NCI-H460 (cell line): ENCODE data around the gene LSM4. TPM values are rescaled to one million over a fixed set of nuclear protein-coding genes. Genes with fewer than 3 reads are reported as not detected.

ENCODE experiments used
- DNase-seq: peaks from one replicate; pipeline ENCODE4 v3.0.0-alpha.2; 2016; ENCODE audit warnings: low read depth; ENCODE audit errors: extremely low read depth
- total RNA-seq: library from RNA; depleted of rRNA; stranded (reverse); fragments of >200 nt; shearing (Covaris generic); gene quantifications from 2 replicates; pipeline ENCODE4 v1.2.3, GENCODE V29; 2014

The LSM4 gene
- total RNA-seq, 1 experiment from 2014 or later = 207 TPM

DNA sequence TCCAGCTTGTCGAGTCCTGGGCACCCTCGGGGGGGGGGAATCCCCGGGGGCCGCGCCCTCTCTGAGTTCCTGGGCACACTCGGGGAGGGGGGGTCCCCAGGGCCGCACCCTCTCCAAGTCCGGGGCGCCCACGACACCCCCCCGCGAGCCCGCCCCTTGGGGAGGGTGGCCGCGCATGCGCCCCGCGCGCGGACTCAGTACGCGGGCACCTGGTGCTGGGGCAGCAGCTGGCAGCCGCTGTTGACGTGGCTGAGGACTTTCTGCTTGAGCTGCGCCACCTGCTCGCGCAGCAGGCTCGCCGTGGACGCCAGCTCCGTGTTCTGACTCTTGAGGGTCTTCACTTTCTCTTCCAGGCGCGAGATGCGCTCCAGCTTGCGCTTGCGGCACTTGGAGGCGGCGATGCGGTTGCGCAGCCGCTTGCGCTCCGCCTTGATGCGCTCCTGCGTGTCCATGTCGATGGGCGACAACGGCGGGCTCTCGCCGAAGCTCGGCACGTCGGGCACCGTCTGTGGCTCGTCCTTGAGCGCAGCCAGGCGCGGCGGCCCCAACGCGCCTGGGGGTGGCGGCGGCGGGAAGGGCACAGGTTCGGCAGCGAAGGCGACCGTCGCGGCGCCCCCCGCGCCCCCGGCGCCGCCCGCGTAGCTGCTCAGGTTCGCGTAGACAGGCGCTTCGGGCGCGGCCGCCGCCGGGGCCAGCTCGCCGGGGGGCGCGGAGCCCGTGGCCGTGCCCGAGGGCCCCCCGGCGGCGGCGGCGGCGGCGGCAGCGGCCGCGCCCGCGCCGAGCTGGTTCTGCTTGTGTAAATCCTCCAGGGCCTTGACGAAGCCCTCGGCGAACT is 42.4 kb downstream of the LSM4 start:
- peak; percentile 54 for DNase-seq

DNA sequence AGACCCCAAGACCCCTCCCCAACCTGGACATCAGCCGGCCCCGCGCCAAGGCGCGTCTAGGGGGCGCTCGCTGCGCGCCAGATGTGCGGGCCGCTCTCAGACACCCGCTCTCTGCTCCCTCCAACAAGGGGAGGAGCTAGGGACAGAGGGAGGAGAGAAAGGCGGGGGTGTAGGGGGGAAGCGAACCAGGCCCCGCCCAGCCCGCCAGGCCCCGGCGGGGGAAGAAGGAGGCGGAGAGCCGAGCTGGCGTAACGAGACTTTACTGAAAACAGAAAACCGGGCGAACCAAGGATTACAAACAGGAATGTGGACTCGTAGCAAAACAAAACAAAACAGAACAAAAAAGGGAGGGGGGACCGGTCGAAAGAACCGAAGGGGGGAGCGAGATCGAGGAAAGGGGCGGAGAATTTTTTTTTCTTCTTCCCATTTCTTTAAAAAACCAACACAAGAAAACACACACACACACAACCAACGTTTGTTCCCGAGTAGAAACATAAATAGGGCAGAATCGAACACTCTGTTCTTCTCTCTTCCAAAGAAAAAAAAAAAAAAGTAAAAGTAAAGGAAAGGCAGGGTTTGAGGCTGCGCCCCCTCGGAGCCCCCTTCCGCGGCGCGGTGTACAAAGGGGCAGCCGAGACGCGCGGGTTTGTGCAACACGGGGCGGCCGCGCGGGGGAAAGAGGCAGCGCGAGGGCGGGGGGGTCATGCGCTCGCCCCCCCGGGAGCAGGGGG is 43.2 kb downstream of the LSM4 start:
- peak; percentile 91 for DNase-seq

DNA sequence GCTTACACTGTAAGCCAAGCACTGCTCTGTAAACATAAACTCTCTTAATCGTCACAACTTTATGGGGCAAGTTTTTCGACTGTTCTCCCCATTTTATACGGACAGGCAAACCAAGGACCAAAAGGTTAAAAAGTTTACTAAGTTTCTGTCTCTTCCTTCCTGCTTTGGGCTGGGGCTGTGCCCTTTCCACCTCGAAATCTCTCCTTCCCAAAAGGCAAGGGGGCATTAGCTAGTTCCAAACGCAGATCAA is 43.7 kb downstream of the LSM4 start:
- no peak for DNase-seq

DNA sequence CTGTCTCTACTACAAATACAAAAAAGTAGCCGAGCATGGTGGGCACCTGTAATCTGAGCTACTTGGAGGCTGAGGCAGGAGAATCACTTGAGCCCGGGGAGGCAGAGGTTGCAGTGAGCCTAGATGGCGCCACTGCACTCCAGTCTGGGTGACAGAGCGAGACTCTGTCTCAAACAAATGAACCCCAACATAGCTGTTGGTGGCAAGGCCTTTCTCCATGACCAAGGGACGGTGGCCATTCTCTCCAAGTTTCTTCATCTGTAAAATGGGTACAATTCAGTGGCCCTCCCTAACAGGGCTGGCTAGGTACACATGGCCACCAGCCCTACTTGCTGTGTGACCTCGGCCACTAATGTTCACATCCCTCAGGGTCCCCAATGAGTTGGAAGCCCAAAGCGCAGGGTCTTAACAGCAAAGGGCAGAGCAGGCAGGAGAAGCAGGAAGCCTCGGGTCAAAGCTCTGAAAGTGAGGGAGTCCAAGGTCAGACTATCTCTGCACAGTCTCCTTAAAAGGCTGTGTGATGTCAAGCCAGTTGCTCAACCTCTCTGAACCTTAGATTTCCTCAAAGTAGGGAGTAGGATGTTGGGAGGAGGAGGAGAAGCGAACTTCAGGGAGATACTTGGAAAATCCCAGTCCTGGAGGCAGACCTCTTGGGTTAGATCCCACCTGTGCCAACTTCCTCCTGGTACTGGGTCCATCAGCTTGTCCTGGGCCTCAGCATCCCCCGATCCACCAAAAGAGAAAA is 44.2 kb downstream of the LSM4 start:
- no peak for DNase-seq

DNA sequence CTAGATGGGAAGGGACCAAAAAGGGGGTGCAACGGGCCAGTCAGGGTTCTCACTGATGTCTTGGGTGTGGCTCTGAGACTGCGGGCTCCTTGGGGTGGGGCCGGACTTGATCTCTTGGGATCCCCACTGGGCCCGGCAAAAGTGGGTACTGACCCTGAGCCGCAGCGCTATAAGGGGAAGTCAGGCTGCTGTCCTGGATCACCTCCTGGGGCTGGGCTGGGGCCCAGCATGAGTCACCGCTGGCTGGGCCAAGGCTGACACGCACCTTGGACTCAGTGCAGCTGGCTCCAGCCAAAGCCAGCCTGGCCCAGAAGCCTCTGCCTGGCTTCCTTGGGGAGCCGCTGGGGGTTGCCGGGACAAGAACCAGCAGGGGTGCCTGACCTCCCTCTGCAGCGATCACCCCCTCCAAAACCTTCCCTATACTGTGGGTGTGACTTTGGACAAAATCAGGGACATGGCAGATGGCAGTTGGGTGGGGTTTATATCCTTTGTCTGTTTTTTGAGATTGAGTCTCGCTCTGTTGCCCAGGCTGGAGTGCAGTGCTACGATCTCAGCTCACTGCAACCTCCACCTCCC is 48.0 kb downstream of the LSM4 start:
- DNase-seq = peak; percentile 47

DNA sequence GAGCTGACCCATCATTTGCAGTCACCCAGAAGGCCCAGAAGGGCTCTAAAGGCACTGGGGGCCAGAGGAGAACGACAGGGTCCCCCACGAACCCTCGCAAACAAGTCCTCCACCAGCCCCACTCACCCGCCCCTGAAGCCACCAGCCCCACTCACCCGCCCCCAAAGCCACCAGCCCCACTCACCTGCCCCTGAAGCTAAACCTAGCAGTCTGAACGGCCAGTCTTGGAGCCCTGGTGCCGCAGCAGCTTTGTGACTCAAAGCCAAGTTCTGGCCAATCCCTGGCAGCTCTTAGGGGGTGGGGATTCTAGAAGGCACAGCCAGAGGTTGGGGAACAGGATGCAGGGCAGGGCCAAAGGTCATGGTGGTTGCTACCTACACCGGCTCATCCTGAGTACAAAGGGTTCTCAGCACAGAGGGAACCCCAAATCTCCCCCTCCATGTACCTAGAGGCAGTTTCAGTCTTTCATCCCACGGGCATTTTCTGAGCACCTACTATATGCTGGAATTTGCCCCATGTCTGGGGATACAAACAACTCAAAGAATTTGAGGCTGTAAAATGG is 48.6 kb downstream of the LSM4 start, which contains the start of gene IQCN:
IQCN (minus strand) TSS at position 234 of the 562 bp plus-strand sequence. CDS start 4,974 bp downstream, outside the sequence.
- DNase-seq = no peak

DNA sequence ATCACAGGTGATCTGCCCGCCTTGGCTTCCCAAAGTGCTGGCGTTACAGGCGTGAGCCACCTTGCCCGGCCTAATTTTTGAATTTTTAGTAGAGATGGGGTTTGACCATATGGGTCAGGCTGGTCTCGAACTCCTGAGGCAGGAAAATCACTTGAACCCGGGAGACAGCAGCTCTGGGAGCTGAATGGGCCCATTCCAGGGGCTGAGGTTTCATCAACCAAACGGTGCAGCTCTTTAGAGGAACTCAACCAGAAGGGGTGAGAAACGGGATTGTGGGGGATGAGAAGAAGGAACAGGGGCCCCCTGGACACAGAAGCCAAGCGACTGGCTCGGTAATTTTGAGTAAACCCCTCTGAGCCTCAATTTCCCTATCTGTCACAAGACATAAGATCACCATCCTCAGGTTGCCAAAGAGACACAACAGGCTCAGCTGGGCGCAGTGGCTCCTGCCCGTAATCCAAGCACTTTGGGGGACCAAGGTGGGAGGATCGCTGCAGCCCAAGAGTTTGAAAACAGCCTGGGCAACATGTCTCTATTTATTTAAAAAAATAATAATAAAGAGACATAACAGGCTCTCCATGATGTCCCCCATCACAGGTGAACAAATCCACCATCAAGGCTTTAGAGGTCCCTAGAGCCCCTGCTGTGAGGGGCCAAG is 49.2 kb downstream of the LSM4 start:
- no peak for DNase-seq

DNA sequence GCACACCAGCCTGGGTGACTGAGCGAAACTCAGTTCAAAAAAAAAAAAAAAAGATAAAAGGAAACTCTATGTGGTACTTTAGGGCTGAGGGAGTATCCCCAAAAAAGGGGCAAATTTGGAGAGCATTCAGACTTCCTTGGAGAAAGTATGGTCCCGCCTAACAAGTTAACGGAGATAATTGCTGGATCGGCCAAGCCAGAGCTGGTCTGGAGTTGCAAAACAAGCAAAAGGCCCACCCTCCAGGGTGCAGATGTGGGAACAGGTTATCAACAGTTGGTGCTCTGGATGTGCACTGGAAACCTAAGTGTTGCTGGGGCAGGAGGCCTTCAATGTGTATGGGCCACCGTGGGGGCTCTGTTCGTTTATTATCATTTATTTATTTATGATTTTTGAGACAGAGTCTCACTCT is 51.4 kb downstream of the LSM4 start:
- DNase-seq = no peak

DNA sequence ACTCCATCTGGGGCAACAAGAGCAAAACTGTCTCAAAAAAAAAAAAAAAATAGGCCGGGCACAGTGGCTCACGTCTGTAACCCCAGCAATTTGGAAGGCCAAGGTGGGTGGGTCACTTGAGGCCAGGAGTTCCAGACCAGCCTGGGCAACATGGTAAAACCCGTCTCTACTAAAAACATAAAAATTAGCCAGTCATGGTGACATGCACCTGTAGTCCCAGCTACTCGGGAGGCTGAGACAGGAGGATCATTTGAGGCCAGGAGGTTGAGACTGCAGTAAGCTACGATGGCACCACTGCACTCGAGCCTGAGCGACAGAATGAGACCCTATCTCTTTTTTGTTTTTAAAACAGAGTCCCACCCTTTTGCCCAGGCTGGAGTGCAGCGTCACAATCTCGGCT is 52.5 kb downstream of the LSM4 start:
- DNase-seq = no peak

DNA sequence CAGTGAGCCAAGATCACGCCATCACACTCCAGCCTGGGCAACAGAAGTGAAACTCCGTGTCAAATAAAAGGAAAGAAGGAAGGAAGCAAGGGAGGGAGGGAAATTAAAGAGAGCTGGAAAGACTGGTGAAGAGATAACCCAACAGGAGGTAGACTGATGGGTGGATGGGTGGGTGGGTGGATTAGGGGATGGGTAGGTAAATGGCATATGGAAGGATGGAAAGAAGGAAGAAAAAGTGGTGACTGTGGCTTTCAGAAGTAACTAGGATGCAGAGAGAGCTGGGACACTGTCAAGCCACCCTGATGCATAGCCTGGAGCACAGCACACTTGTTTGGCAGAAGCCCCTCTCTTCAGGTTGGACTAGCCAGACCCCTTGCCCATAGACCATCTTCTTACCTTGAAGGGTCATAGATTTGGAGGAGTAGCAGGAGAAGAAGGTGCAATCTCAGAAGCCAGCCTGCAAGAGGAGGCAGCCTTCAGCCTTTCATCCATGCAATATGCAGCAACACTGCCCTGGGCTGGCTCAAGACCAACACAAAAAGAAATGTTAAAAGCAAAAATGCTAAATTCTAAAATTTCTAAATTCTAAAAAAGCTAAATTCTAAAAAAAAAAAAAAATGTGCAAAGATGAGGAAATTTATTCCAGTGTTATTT is 53.7 kb downstream of the LSM4 start:
- DNase-seq = no peak

DNA sequence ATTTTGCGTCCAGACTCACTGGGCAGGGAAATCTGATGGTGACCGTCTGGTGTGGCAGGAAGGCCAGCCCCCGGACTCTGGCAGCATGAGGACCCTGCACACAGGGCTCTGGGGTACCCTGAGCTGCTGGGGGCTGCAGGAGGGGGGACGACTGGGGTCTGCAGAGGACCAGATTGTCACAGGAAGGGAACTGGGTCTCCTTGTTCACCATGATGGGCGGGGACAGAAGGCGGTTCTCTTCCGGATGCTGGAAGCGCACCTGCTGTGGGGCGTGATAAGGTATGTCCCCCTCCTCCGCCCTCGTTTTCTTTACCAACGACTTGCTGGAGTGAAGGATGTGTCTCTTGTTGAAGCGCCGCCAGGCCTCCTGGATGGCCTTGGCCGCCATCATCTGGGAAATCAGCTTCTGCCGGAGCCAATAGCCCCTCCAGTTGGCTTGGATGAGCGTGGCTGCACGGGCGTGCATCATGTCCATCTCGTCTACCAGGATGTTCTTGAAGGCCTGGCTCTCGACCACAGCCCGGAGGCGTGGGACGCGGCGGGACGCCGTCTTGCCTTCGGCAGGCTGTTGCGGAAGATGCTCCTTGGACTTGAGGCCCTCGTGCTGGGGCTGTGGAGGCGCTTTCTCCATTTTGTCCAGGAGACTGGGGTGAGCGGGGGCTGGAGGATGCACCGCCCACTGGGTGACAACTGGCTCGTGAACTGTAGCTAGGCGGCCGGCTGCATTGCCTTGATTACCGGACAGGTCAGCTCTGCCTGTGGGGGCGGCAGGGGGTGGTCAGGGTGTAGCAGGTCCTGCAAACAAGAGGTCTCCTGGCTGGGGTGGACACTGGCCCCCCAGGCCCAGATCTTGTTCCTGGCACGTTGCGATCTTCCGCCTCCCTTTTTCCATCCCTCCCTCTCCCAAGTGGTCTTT is 55.8 kb downstream of the LSM4 start:
- DNase-seq = no peak

DNA sequence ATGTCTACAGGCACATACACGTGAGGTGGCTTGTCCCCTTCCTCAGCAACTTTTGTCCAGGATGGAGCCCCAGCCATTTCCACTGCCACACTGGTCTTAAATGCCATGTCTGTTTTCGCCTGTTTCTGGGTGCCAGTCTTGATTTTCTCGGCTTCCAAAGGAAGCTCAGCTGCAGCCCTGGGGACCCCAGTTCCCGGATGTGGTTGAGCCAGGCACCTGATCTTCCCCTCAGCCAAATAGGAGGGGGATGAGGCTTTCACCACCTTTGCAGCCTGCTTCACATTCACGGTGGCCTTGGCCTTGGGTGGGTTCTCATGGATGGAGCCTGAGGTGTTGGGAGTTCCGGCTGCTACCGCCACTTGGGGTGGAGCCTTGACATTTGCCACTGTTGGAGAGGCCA is 57.3 kb downstream of the LSM4 start:
- DNase-seq = no peak

DNA sequence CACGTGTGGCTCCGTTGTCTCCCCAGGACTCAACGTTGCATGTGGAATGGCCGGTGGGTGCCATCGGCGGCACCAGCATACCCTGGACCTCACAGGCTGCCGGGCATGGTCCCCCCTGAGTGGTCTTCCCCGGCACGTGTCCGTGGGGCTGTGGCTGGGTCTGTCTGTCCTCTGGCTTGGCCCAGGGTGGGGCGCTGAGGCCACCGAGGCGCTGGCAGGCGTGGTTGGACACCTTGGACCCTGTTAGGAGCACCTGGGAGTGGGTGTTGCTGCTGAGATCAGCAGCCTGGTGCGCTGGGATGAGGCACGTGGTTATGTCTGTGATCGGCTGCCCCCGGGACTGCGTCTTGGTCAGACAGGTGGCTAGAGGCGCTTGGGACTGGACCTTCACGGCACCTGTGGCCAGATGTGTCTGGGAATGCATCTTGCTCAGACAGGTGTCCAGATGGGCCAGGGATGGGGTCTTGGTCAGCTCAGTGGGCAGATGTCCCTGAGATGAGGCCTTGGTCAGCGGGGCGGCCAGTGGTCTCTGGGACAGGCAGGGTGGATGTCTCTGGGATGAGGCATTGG is 57.8 kb downstream of the LSM4 start:
- no peak for DNase-seq

DNA sequence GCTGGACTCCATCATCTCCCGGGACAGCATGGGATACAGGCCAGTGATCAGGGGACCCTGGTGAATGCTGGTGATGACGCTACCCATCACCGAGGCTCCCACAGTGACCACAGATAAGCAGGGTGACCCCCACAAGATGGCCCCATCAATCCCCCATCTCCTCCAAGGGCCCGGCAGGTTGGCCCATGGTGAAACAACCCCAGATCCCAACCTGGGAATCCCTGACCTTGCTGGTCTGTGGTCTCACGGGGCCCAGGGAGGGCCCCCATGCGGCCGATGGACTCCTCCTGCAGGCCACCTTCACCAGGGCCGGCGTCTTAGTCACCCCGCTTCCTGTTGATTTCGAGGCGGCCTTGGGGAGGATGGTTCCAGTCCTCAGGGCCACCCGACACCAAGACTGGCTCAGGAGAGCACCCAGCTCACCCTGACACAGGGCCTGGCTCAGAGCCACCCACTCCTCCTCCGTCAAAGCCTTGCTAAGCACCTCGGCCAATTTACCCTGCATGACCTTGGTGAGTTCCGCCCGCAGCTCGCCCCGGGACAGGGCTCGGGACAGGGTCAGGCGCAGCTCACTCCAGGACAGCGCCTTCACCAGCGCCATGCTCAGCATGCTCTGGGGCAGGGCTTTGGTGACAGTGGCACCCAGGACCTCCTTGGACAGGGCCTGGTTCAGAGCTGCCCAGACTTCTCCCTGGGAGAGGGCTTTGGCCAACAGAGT is 58.6 kb downstream of the LSM4 start:
- DNase-seq = no peak

DNA sequence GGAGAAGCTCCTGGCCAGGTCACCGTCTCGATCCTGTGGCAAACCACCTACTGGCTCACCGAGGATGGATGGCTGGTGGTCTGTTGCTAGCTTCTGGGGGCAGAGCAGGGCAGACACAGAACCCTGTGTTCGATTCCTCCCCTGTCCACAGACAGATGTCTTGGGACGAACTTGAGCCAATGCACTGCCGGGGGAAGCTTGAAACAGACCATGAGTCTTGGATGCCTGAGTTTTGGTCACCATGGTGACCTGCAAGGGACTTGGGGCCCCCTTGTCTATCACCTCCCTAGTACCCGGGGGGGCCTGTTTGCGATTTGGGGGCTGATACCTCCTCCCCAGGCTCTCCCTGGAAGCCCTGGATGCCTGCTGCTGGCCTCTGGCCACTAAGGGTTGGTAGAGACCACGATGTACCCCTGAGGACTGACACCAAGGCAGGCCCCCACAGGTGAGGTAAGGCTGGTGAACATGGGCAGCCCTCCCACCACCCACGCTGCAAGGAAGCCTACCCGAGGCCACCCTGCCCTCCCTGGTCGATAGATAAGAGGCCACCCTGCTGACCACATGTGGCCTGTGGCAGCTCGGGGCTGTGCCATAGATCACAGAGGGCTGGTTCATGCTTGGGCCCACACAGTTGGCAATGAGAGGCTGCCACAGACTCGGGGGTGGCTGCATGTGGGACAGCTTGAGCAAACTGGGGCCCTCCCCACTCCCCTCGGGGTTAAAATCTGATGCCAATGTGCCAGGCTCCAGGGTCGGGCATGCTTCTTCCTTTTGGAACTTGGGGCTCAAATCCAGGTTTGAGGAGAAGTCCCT is 59.3 kb downstream of the LSM4 start:
- no peak for DNase-seq

DNA sequence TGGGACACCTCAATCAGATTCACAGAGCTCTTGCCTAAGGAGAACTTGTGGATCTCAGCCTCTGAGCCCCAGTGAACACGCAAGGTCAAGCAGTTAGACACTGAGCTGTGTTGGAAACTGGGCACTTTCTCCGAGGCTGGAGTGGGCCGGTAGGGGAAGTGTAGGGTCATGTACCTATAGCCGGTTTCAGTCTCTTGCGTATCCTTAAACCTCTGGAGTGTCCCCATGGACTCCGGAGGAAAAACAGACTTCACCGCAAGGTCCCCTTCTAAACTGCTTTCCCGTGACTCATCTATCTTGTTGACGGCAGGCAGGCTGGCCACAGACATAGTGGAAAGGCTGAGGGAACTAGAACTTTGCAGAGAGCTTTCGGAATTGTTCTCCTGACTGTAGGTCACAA is 60.0 kb downstream of the LSM4 start:
- DNase-seq = no peak

DNA sequence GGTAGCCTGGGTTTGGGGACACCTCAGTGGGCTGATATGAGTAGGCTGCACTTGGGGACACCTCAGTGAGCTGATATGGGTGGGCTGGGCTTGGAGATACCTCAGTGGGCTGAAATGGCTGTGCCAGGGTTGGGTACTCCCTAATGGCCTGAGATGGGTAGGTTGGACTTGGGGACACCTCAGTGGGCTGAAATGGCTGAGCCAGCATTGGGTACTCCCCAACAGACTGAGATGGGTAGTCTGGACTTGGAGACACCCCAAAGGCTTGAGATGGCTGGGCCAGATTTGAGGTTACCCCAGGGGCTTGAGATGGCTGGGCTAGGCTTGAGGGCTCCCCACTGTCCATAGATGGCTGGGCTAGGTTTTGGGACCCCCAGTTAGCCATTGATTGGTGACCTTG is 60.7 kb downstream of the LSM4 start:
- no peak for DNase-seq
